HEK293 (cell line): Measurements from ENCODE around the gene ACACB.

Experiments used
- CTCF ChIP-seq: fragments of 450-650 bp; formaldehyde crosslinking; IDR thresholded peaks from 2 replicates; pipeline ENCODE4 v1.5.1; 2016; ENCODE audit warnings: missing biosample characterization, missing genetic modification characterization
- ZNF777 ChIP-seq: fragments of 450-650 bp; formaldehyde crosslinking; IDR thresholded peaks from 2 replicates; pipeline ENCODE4 v1.5.1; 2017; ENCODE audit warnings: missing biosample characterization, missing genetic modification characterization, borderline replicate concordance
- ZNF792 ChIP-seq: fragments of 450-650 bp; formaldehyde crosslinking; IDR thresholded peaks from 2 replicates; pipeline ENCODE4 v1.5.1; 2016; ENCODE audit warnings: missing biosample characterization, missing genetic modification characterization

- TF ChIP-seq CTCF (tag by site-specific recombination), result no peak
- no peak for TF ChIP-seq ZNF777 (tag by site-specific recombination)
- no peak for TF ChIP-seq ZNF792 (tag by site-specific recombination)
Observed at GRCh38 chr12:109271418-109271817, 155.0 kb downstream of the ACACB start.
